ENCODE results near the gene ASTN2. TPM values are rescaled to one million over a fixed set of nuclear protein-coding genes. Genes with fewer than 3 reads are reported as not detected.

The ASTN2 gene
- total and polyA plus RNA-seq, 4 donors: 0.57 to 2.9 (median 1.4) TPM

DNA sequence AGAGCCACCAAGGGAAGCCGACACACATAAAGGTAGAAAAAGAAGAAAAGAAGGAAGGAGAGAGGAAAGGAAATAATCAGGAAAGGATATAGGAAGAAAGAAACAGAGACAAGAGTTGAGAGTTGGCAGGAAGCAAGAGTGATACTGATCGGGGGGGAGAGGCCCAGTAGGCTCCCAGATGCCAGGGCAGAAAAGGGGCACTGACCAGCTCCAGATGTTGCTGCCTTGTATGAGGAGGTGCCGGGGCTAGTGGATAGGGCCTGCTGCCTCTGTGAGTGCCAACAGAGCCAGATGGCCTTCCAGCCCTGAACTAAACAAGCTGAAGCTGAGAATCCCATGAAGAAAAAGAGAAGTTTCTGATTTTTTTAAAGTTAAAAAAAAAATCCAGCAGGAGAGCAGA is 809.8 kb downstream of the ASTN2 start (continued):
- TF ChIP-seq, protein P1, sequence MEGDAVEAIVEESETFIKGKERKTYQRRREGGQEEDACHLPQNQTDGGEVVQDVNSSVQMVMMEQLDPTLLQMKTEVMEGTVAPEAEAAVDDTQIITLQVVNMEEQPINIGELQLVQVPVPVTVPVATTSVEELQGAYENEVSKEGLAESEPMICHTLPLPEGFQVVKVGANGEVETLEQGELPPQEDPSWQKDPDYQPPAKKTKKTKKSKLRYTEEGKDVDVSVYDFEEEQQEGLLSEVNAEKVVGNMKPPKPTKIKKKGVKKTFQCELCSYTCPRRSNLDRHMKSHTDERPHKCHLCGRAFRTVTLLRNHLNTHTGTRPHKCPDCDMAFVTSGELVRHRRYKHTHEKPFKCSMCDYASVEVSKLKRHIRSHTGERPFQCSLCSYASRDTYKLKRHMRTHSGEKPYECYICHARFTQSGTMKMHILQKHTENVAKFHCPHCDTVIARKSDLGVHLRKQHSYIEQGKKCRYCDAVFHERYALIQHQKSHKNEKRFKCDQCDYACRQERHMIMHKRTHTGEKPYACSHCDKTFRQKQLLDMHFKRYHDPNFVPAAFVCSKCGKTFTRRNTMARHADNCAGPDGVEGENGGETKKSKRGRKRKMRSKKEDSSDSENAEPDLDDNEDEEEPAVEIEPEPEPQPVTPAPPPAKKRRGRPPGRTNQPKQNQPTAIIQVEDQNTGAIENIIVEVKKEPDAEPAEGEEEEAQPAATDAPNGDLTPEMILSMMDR (IDR thresholded peaks at IDR 0.05; ENCODE audit: low read depth, low read length, missing input control): no peak
- no peak for TF ChIP-seq NR2F2 (IDR thresholded peaks at IDR 0.05)

DNA sequence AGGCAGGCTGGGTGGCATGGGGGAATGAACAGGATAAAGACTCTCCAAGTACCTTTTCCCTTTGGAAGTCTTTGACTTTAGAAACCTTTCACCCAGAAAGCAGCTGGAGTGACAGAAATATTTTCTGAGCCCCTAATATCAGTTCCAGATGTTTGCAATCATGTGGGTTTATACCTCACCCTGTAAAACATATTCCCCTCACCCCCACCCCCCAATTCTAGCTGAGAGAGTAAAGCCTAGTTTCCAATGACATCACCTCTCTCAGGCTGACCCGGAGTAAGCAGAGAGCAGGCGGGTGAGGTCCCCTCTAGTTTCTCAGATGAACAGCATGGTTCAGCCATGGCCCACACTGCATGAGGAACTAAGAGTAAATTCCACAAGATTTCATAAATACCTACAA is 810.6 kb downstream of the ASTN2 start:
- no peaks in the 10 kb centered on the region for H3K4me1 ChIP-seq (ENCODE audit: control insufficient read depth in 4 of 4, insufficient read depth in 4 of 4, low read length in 3 of 4)
- TF ChIP-seq, protein P2, sequence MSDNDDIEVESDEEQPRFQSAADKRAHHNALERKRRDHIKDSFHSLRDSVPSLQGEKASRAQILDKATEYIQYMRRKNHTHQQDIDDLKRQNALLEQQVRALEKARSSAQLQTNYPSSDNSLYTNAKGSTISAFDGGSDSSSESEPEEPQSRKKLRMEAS (IDR thresholded peaks at IDR 0.05): no peak
- TF ChIP-seq FOXA1 (IDR thresholded peaks at IDR 0.05): no peak
- TF ChIP-seq YY1 (IDR thresholded peaks at IDR 0.05): no peak
- no peak for TF ChIP-seq EGR1 (IDR thresholded peaks at IDR 0.05; ENCODE audit: low read depth in 2 of 2)
- no peak for TF ChIP-seq HNF4A (conservative IDR thresholded peaks at IDR 0.05)
- TF ChIP-seq GABPA (IDR thresholded peaks at IDR 0.05 in 1 of 2, conservative IDR thresholded peaks at IDR 0.05 in 1 of 2): no peak
- no peak for DNase-seq (ENCODE audit: low spot score)
- no peak overlapping the region for H3K27ac ChIP-seq (ENCODE audit: low read depth in 1 of 2, low read length in 2 of 2)
- H3K36me3 ChIP-seq (ENCODE audit: control insufficient read depth in 4 of 4, insufficient read depth in 3 of 4, low read depth in 1 of 4, low read length in 3 of 4): no peaks in the 10 kb centered on the region
- H3K4me3 ChIP-seq (ENCODE audit: low read depth in 1 of 3, low read length in 3 of 3): no peak overlapping the region
- no peaks in the 10 kb centered on the region for H3K9me3 ChIP-seq (ENCODE audit: control insufficient read depth in 4 of 4, low read length in 3 of 4)
- H3K27me3 ChIP-seq (ENCODE audit: control insufficient read depth in 4 of 4, insufficient read depth in 4 of 4, low read length in 3 of 4): no peaks in the 10 kb centered on the region
- no peak overlapping the region for H3K9ac ChIP-seq (ENCODE audit: low read depth in 1 of 2, low read length in 2 of 2)
- 97% methylated on average over 2 of the region's 2 CpGs for WGBS

DNA sequence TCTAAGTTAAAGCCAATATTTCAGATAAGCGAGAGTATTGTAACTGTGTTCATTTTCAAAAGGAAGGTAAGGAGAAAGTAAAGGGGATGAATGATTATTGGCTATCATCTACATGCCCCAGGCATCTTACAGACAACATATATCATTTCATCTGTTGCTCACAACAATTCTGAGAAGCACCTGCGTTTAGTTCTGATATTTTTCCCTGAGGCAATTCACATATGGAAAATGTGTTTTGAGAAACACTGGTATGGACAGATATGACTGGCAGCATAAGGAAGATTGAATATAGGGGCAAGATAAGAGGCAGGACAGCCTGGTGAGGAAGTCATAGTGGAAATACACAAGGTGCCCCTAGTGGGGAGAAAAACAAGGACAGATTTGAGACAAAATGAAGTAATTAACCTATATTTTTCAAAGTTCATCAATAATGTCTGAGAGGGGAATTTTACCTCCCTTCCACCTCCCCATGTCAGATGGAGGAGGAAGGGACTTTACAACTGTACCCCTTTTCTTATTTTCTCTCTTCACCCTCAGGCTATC is 815.4 kb downstream of the ASTN2 start:
- no peaks in the 10 kb centered on the region for H3K4me1 ChIP-seq (ENCODE audit: control insufficient read depth in 4 of 4, insufficient read depth in 4 of 4, low read length in 3 of 4)
- WGBS: 90% methylated on average over 2 of the region's 2 CpGs
- no peaks in the 10 kb centered on the region for H3K36me3 ChIP-seq (ENCODE audit: control insufficient read depth in 4 of 4, insufficient read depth in 3 of 4, low read depth in 1 of 4, low read length in 3 of 4)
- H3K27ac ChIP-seq (ENCODE audit: low read depth in 1 of 2, low read length in 2 of 2): no peak overlapping the region
- H3K9ac ChIP-seq (ENCODE audit: low read depth in 1 of 2, low read length in 2 of 2): no peak overlapping the region
- H3K4me3 ChIP-seq (ENCODE audit: low read depth in 1 of 3, low read length in 3 of 3): no peak overlapping the region
- H3K9me3 ChIP-seq (ENCODE audit: control insufficient read depth in 4 of 4, low read length in 3 of 4): no peaks in the 10 kb centered on the region
- no peak for DNase-seq (ENCODE audit: low spot score)
- no peaks in the 10 kb centered on the region for H3K27me3 ChIP-seq (ENCODE audit: control insufficient read depth in 4 of 4, insufficient read depth in 4 of 4, low read length in 3 of 4)
- TF ChIP-seq JUND (IDR thresholded peaks at IDR 0.05): no peak
- TF ChIP-seq, protein P3, sequence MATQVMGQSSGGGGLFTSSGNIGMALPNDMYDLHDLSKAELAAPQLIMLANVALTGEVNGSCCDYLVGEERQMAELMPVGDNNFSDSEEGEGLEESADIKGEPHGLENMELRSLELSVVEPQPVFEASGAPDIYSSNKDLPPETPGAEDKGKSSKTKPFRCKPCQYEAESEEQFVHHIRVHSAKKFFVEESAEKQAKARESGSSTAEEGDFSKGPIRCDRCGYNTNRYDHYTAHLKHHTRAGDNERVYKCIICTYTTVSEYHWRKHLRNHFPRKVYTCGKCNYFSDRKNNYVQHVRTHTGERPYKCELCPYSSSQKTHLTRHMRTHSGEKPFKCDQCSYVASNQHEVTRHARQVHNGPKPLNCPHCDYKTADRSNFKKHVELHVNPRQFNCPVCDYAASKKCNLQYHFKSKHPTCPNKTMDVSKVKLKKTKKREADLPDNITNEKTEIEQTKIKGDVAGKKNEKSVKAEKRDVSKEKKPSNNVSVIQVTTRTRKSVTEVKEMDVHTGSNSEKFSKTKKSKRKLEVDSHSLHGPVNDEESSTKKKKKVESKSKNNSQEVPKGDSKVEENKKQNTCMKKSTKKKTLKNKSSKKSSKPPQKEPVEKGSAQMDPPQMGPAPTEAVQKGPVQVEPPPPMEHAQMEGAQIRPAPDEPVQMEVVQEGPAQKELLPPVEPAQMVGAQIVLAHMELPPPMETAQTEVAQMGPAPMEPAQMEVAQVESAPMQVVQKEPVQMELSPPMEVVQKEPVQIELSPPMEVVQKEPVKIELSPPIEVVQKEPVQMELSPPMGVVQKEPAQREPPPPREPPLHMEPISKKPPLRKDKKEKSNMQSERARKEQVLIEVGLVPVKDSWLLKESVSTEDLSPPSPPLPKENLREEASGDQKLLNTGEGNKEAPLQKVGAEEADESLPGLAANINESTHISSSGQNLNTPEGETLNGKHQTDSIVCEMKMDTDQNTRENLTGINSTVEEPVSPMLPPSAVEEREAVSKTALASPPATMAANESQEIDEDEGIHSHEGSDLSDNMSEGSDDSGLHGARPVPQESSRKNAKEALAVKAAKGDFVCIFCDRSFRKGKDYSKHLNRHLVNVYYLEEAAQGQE (IDR thresholded peaks at IDR 0.05): no peak
- no peak for TF ChIP-seq GABPA (IDR thresholded peaks at IDR 0.05 in 1 of 2, conservative IDR thresholded peaks at IDR 0.05 in 1 of 2)
- TF ChIP-seq SP1 (IDR thresholded peaks at IDR 0.05): no peak
- TF ChIP-seq RXRA (IDR thresholded peaks at IDR 0.05): no peak
- TF ChIP-seq NR2F2 (IDR thresholded peaks at IDR 0.05): no peak
- TF ChIP-seq, protein P2 (IDR thresholded peaks at IDR 0.05): no peak

Data from liver (tissue), 9 donors.